ENCODE results near the gene HOMER2. TPM values are rescaled to one million over a fixed set of nuclear protein-coding genes. Genes with fewer than 3 reads are reported as not detected.

HOMER2 gene
- total and polyA plus RNA-seq, 2 of the 13 experiments (the other 11 are each of a cell fraction or from before 2014, with no cell fraction given): 12.9 to 14.1 TPM

- H2AFZ ChIP-seq (ENCODE audit: low read length): peak within 1 kb of the TSS; percentile 75
- in situ Hi-C loops (cut with HindIII; ENCODE audit: extremely low pct_ligation_motif_present, low pct_unique_long_range_greater_than_20kb) (no loop called here), intact Hi-C loops (cut with micrococcal nuclease; ENCODE audit: unreplicated experiment) (loop anchor here (2.0 kb wide), 2 partner anchors 45 to 59 kb away; no protein-coding TSS in a partner anchor)
- BruUV-seq (replicated peaks): no TSS peak
- ChIA-PET POLR2A (interaction anchor here (1.1 to 2.6 kb wide), 8 partner anchors 59 to 269 kb away, joined by 3 to 26 read pairs (median 4); partner anchors contain the start of gene RPS17), CTCF (ENCODE audit: low intra/inter-chr PET ratio, low total read pairs) (no interaction called here)
- H3K36me3 ChIP-seq (replicated peaks in 1 of 2; ENCODE audit: control insufficient read depth in 1 of 2, insufficient read depth in 2 of 2, low read length in 2 of 2): peaks cover 2 to 9% of the 10 kb centered on the region in 2 experiments; a peak in 3 of 5 replicates
- peaks cover 27% of the 10 kb centered on the region for H3K79me2 ChIP-seq (ENCODE audit: insufficient read depth, low read length)
- peak within 1 kb of the TSS; percentile 96 for H3K9ac ChIP-seq (ENCODE audit: insufficient read depth, low read depth, low read length)
- no peaks in the 10 kb centered on the region; a peak in 2 of 5 replicates for H3K27me3 ChIP-seq (ENCODE audit: control insufficient read depth in 1 of 2, insufficient read depth in 2 of 2, low read length in 2 of 2)
- peak; percentile 98 for DNase-seq (ENCODE audit: low spot score)
- H3K9me3 ChIP-seq (ENCODE audit: low read length): no peaks in the 10 kb centered on the region
- 0% methylated on average over 14 of the region's 67 CpGs for WGBS (ENCODE audit: low lambda C conversion rate)
- peaks cover 3% of the 10 kb centered on the region; the same call in 1 of the 2 replicates for H4K20me1 ChIP-seq (ENCODE audit: insufficient read depth, low read length)
- H3K4me3 ChIP-seq (replicated peaks in 1 of 3; ENCODE audit: insufficient read depth in 1 of 3, low read depth in 2 of 3, low read length in 3 of 3): peak within 1 kb of the TSS; percentile 64 to 85 (median 84)
- FAIRE-seq: peak; percentile 92
- H3K4me2 ChIP-seq (ENCODE audit: low read depth, low read length): peak within 1 kb of the TSS; percentile 98
- H3K4me1 ChIP-seq (ENCODE audit: insufficient read depth, low read length): peaks cover 32% of the 10 kb centered on the region
- peak; percentile 95 for ATAC-seq
- peak within 1 kb of the TSS; percentile 97 for H3K27ac ChIP-seq (ENCODE audit: extremely low read length, insufficient read depth, low read length)
- TF ChIP-seq ZNF768 (CRISPR knock-in tag; IDR thresholded peaks at IDR 0.05) (peak; percentile 49; the same call in 1 of the 2 replicates), ZNF891 (CRISPR knock-in tag; IDR thresholded peaks at IDR 0.05) (peak; percentile 63; the same call in 1 of the 2 replicates), RNF219 (CRISPR knock-in tag; IDR thresholded peaks at IDR 0.05) (no peak), HNRNPL (IDR thresholded peaks at IDR 0.05; ENCODE audit: low read depth, low read length) (0 out of 2 replicates have a peak, but pooled peaks have one; percentile 24), RBAK (CRISPR knock-in tag; IDR thresholded peaks at IDR 0.05) (no peak), AFF4 (CRISPR knock-in tag; IDR thresholded peaks at IDR 0.05) (no peak), REST (IDR thresholded peaks at IDR 0.05; ENCODE audit: borderline replicate concordance in 1 of 2, low read depth in 1 of 2, low read length in 2 of 2) (no peak), ONECUT2 (CRISPR knock-in tag; IDR thresholded peaks at IDR 0.05) (no peak), NKX3-1 (CRISPR knock-in tag; IDR thresholded peaks at IDR 0.05) (peak; percentile 61), SRY (CRISPR knock-in tag; IDR thresholded peaks at IDR 0.05) (no peak; the same call in 1 of the 2 replicates), ZNF629 (CRISPR knock-in tag; conservative IDR thresholded peaks at IDR 0.05) (0 out of 2 replicates have a peak, but pooled peaks have one; percentile 13), SIX1 (CRISPR knock-in tag; IDR thresholded peaks at IDR 0.05; ENCODE audit: borderline replicate concordance) (no peak), ZNF773 (CRISPR knock-in tag; IDR thresholded peaks at IDR 0.05; ENCODE audit: borderline replicate concordance) (no peak)
Observed at GRCh38 chr15:82809308-82810060, 143.0 kb downstream of the HOMER2 start, which contains the start of gene WHAMM. Gene WHAMM (plus strand): TSS chr15:82809628. CDS start chr15:82809727, 99 bp downstream.
